22Rv1 (cell line): ENCODE results near the gene RASD2.

ENCODE experiments used
- H3K27ac ChIP-seq: fragments of 450-650 bp; 2 replicates; pipeline ENCODE4 v1.5.1; 2017
- CTCF ChIP-seq: fragments of 450-650 bp; IDR thresholded peaks from 2 replicates; pipeline ENCODE4 v1.5.1; 2017; ENCODE audit warnings: mild to moderate bottlenecking
- ZFX ChIP-seq: fragments of 450-650 bp; IDR thresholded peaks from 2 replicates; pipeline ENCODE4 v1.6.1; 2017; ENCODE audit warnings: antibody characterized with exemption, borderline replicate concordance

RASD2 gene

DNA sequence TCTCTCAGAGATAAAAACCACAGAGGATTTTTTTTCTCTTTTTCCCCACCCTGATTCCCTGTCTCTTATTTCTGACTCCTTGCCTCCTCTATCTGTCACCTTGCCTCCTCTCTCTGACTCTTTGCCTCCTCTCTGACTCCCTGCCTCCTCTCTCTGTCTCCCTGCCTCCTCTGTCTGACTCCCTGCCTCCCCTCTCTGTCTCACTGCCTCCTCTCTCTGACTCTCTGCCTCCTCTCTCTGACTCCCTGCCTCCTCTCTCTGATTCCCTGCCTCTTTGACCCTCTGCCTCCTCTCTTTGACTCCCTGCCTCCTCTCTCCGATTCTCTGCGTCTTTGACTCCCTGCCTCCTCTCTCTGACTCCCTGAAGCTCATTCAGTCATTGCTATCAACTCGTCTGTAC, 3.1 kb downstream of the RASD2 start:
- TF ChIP-seq ZFX (no peak), CTCF (no peak)
- H3K27ac ChIP-seq, result no peak overlapping the region

- TF ChIP-seq CTCF (no peak), ZFX (no peak)
- no peak overlapping the region for H3K27ac ChIP-seq
Measured at GRCh38 chr22:35544189-35544588, 3.6 kb downstream of the RASD2 start.

DNA sequence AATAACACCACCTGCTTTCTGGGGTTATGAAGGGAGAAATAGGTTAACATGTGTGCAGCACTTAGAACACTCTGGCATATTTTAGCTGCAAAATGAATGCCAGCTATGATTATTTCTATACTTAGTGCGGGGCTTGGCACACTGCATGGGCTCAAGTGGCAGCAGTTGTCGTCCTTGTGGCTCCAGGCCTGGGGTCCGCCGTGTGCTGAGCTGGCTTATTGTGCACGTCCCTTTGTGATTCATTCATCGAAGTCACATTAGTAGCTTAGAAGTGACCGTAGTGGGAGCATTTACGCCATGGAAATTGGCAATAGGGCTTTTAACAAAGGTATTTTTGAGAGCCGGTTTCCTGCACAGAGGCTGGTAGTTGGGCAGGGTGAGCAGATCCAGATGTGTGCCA, 4.2 kb downstream of the RASD2 start:
- H3K27ac ChIP-seq, result no peak overlapping the region
- TF ChIP-seq CTCF, result no peak
- no peak for TF ChIP-seq ZFX

DNA sequence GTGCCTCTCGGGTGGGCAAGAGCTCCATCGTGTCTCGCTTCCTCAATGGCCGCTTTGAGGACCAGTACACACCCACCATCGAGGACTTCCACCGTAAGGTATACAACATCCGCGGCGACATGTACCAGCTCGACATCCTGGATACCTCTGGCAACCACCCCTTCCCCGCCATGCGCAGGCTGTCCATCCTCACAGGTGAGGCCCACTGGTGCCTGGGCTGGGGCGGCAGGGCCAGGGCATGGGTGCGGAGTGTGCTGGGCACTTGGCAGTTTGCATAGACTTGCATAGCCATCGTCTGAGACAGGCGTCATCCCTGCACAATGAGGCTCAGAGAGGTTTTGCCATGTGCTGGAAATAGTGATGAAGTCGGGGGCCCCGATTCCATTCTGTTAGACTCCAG, 6.3 kb downstream of the RASD2 start:
- H3K27ac ChIP-seq, result no peak overlapping the region
- no peak for TF ChIP-seq CTCF
- no peak for TF ChIP-seq ZFX

GRCh38 chr22:35547987-35548721, 7.5 kb downstream of the RASD2 start:
- TF ChIP-seq CTCF (no peak), ZFX (no peak)

GRCh38 chr22:35548722-35549112, 8.1 kb downstream of the RASD2 start:
- no peak for TF ChIP-seq CTCF
- no peak for TF ChIP-seq ZFX
- H3K27ac ChIP-seq, result no peak overlapping the region

More at GRCh38 chr22:35547987-35548721, 7.5 kb downstream of the RASD2 start:
- no peak overlapping the region for H3K27ac ChIP-seq

GRCh38 chr22:35549328-35549727, 8.7 kb downstream of the RASD2 start:
- H3K27ac ChIP-seq, result no peak overlapping the region
- TF ChIP-seq CTCF (no peak), ZFX (no peak)
